IMR-90 (cell line): ENCODE data around the gene B3GNT5. TPM values are rescaled to one million over a fixed set of nuclear protein-coding genes. Genes with fewer than 3 reads are reported as not detected.

Experiments used
- ATAC-seq: fragments of 200-7000 bp; cut with Tn5 transposase; 2 replicates; pipeline ENCODE4 v1.9.1; 2020; ENCODE audit warnings: low read depth, mild to moderate bottlenecking, moderate library complexity
- BruUV-seq: library from RNA; stranded (reverse); fragments of 400-500 nt; replicated peaks from 2 replicates; lab custom pipeline; 2021; lab: Mats Ljungman, UMichigan
- CTCF ChIA-PET: fragments of 300-600 bp; formaldehyde crosslinking; extraction: SDS; loops from one replicate; lab custom pipeline; 2021; ENCODE audit warnings: antibody characterized with exemption; lab: Yijun Ruan, JAX
- POLR2A ChIA-PET: fragments of 300-600 bp; sonication (Branson Sonifier 250); formaldehyde crosslinking; loops from one replicate; lab custom pipeline; 2022; ENCODE audit warnings: antibody characterized with exemption; ENCODE audit not compliant: unreplicated experiment; lab: Charles Lee
- DNase-seq: peaks from one replicate; pipeline ENCODE4 v3.0.0; 2013
- H2AFZ ChIP-seq: replicated peaks from 2 replicates; pipeline ENCODE3; 2013; ENCODE audit warnings: low read length, mild to moderate bottlenecking; ENCODE audit not compliant: poor library complexity
- H2AK5ac ChIP-seq: 2 replicates; pipeline ENCODE4 v1.6.1; 2013; ENCODE audit warnings: low read depth, low read length, inconsistent platforms
- H2AK9ac ChIP-seq: replicated peaks from 2 replicates; pipeline ENCODE3; 2013; ENCODE audit warnings: mild to moderate bottlenecking, low read depth, low read length, moderate library complexity; ENCODE audit not compliant: poor library complexity
- H2BK120ac ChIP-seq: 2 replicates; pipeline ENCODE4 v1.6.1; 2013; ENCODE audit warnings: low read depth, low read length, inconsistent platforms
- H2BK15ac ChIP-seq: 3 replicates; pipeline ENCODE4 v1.6.1; 2013; ENCODE audit warnings: low read depth, low read length, inconsistent platforms
- H2BK20ac ChIP-seq: 2 replicates; pipeline ENCODE4 v1.6.1; 2013; ENCODE audit warnings: low read depth, mild to moderate bottlenecking, inconsistent platforms, low read length, moderate library complexity
- H2BK5ac ChIP-seq: 2 replicates; pipeline ENCODE4 v1.6.1; 2013; ENCODE audit warnings: mild to moderate bottlenecking, low read depth, low read length, inconsistent platforms; ENCODE audit not compliant: poor library complexity, severe bottlenecking
- H3K14ac ChIP-seq: replicated peaks from 2 replicates; pipeline ENCODE4 v1.6.1; 2013; ENCODE audit warnings: low read depth, low read length, inconsistent platforms
- H3K18ac ChIP-seq: 2 replicates; pipeline ENCODE4 v1.6.1; 2013; ENCODE audit warnings: low read depth, low read length, control low read depth
- H3K23ac ChIP-seq: 2 replicates; pipeline ENCODE4 v1.6.1; 2013; ENCODE audit warnings: low read depth, low read length, inconsistent platforms
- H3K27ac ChIP-seq: 2 replicates; pipeline ENCODE4 v1.5.1; 2013; ENCODE audit warnings: mild to moderate bottlenecking, control low read depth, low read length; ENCODE audit not compliant: insufficient read depth
- H3K27me3 ChIP-seq: 2 replicates; pipeline ENCODE4 v1.6.1; 2013; ENCODE audit warnings: low read length; ENCODE audit not compliant: control insufficient read depth, insufficient read depth
- H3K36me3 ChIP-seq: 2 replicates; pipeline ENCODE4 v1.6.1; 2013; ENCODE audit warnings: low read length, mixed read lengths; ENCODE audit not compliant: control insufficient read depth, insufficient read depth
- H3K4ac ChIP-seq: 2 replicates; pipeline ENCODE4 v1.6.1; 2013; ENCODE audit warnings: low read depth, low read length, inconsistent platforms
- H3K4me1 ChIP-seq: 2 replicates; pipeline ENCODE4 v1.6.1; 2013; ENCODE audit warnings: low read length, mixed read lengths; ENCODE audit not compliant: control insufficient read depth, insufficient read depth
- H3K4me2 ChIP-seq: 2 replicates; pipeline ENCODE4 v1.6.1; 2013; ENCODE audit warnings: low read depth, mild to moderate bottlenecking, control low read depth, low read length, moderate library complexity
- H3K4me3 ChIP-seq: 2 replicates; pipeline ENCODE4 v1.5.1; 2013; ENCODE audit warnings: low read depth, mild to moderate bottlenecking, control low read depth, low read length, moderate library complexity; ENCODE audit not compliant: insufficient read depth
- H3K56ac ChIP-seq: 2 replicates; pipeline ENCODE4 v1.6.1; 2013; ENCODE audit warnings: low read length, inconsistent platforms; ENCODE audit not compliant: insufficient read depth; ENCODE audit errors: extremely low read depth
- H3K79me1 ChIP-seq, 2 experiments: 2 replicates each; pipeline ENCODE4 v1.6.1; 2013; ENCODE audit warnings: low read length in 2 of 2, inconsistent platforms in 1 of 2, low read depth in 1 of 2
- H3K9ac ChIP-seq: 2 replicates; pipeline ENCODE4 v1.6.1; 2013; ENCODE audit warnings: low read depth, low read length, control low read depth
- H3K9me1 ChIP-seq: 2 replicates; pipeline ENCODE4 v1.6.1; 2013; ENCODE audit warnings: low read length, inconsistent platforms; ENCODE audit not compliant: insufficient read depth
- H3K9me3 ChIP-seq: 2 replicates; pipeline ENCODE4 v1.6.1; 2013; ENCODE audit warnings: low read length; ENCODE audit not compliant: control insufficient read depth, insufficient read depth
- H4K20me1 ChIP-seq: 2 replicates; pipeline ENCODE4 v1.6.1; 2013; ENCODE audit warnings: low read length, inconsistent platforms; ENCODE audit not compliant: insufficient read depth
- H4K5ac ChIP-seq: 2 replicates; pipeline ENCODE4 v1.6.1; 2013; ENCODE audit warnings: mild to moderate bottlenecking, low read depth, low read length, control low read depth
- H4K8ac ChIP-seq, 2 experiments: 2 replicates each; pipeline ENCODE4 v1.6.1; 2013; ENCODE audit warnings: low read depth in 2 of 2, low read length in 2 of 2, control low read depth in 1 of 2, inconsistent platforms in 1 of 2
- H4K91ac ChIP-seq: 2 replicates; pipeline ENCODE4 v1.6.1; 2013; ENCODE audit warnings: low read depth, low read length, inconsistent platforms; ENCODE audit not compliant: insufficient read depth
- BHLHE40 ChIP-seq: fragments of 150-350 bp; IDR thresholded peaks from 2 replicates; pipeline ENCODE4 v1.6.1; 2016; ENCODE audit warnings: mild to moderate bottlenecking, low read depth, low read length
- CEBPB ChIP-seq: IDR thresholded peaks from 2 replicates; pipeline ENCODE4 v1.6.1; 2012; ENCODE audit warnings: low read depth, low read length, improper control_type of control experiment
- CHD1 ChIP-seq: IDR thresholded peaks from 2 replicates; pipeline ENCODE4 v1.6.1; 2012; ENCODE audit warnings: low read depth, low read length, improper control_type of control experiment
- FOS ChIP-seq: fragments of 150-350 bp; IDR thresholded peaks from 2 replicates; pipeline ENCODE4 v1.6.1; 2016; ENCODE audit warnings: low read depth, low read length
- MAFK ChIP-seq: IDR thresholded peaks from 2 replicates; pipeline ENCODE4 v1.6.1; 2012; ENCODE audit warnings: low read depth, low read length, improper control_type of control experiment
- MAZ ChIP-seq: IDR thresholded peaks from 2 replicates; pipeline ENCODE4 v1.6.1; 2012; ENCODE audit warnings: low read depth, mild to moderate bottlenecking, low read length, improper control_type of control experiment, moderate library complexity, borderline replicate concordance
- MXI1 ChIP-seq: IDR thresholded peaks from 2 replicates; pipeline ENCODE4 v1.6.1; 2012; ENCODE audit warnings: low read depth, mild to moderate bottlenecking, low read length, moderate library complexity, borderline replicate concordance
- NFE2L2 ChIP-seq: fragments of 150-350 bp; IDR thresholded peaks from 2 replicates; pipeline ENCODE4 v1.6.1; 2016; ENCODE audit warnings: low read depth, mild to moderate bottlenecking, low read length
- POLR2A ChIP-seq: IDR thresholded peaks from 2 replicates; pipeline ENCODE4 v1.6.1; 2012; ENCODE audit warnings: mild to moderate bottlenecking, low read depth, low read length
- RAD21 ChIP-seq: IDR thresholded peaks from 2 replicates; pipeline ENCODE4 v1.6.1; 2012; ENCODE audit warnings: low read length, improper control_type of control experiment
- RCOR1 ChIP-seq: IDR thresholded peaks from 2 replicates; pipeline ENCODE4 v1.6.1; 2012; ENCODE audit warnings: mild to moderate bottlenecking, low read length, improper control_type of control experiment; ENCODE audit not compliant: insufficient replicate concordance
- RFX5 ChIP-seq: IDR thresholded peaks from 2 replicates; pipeline ENCODE4 v1.8.0; 2012; ENCODE audit warnings: low read depth, mild to moderate bottlenecking, low read length, moderate library complexity
- SMC3 ChIP-seq: fragments of 150-350 bp; IDR thresholded peaks from 2 replicates; pipeline ENCODE4 v1.6.1; 2016; ENCODE audit warnings: low read depth, mild to moderate bottlenecking, antibody characterized with exemption, low read length, moderate library complexity
- WGBS, 2 experiments: methylation state at CpG; one replicate each; pipeline versions ENCODE4 v1.1.5 to v1.1.7; 2013; ENCODE audit warnings: missing lambda C conversion rate in 2 of 2; ENCODE audit not compliant: insufficient read length in 1 of 2; ENCODE audit errors: extremely low coverage in 2 of 2; 5-methylcytosine and 5-hydroxymethylcytosine counted together
- dilution Hi-C: fragments of 300-500 bp; cut with HindIII; formaldehyde crosslinking; loops from one replicate; pipeline ENCODE4 v1.14.3; 2018; ENCODE audit warnings: low sequenced_read_pairs; ENCODE audit not compliant: unreplicated experiment
- in situ Hi-C: fragments of 300-500 bp; cut with MboI; formaldehyde crosslinking; loops from 3 replicates; pipeline ENCODE4 v1.14.3; 2019; ENCODE audit warnings: low sequenced_read_pairs, inconsistent platforms, mixed read lengths
- intact Hi-C: fragments of 100-400 bp; cut with micrococcal nuclease; formaldehyde crosslinking; loops from 2 replicates; pipeline ENCODE4 v1.10.0; 2022
- polyA plus RNA-seq, 3 experiments: library from polyadenylated mRNA; depleted of rRNA; stranded (reverse); fragments of >200 nt; gene quantifications; 2 replicates each; pipeline ENCODE4 v1.2.3, GENCODE V29; 2012; ENCODE audit warnings: low replicate concordance in 1 of 3
- total RNA-seq: library from RNA; depleted of rRNA; stranded (reverse); fragments of >200 nt; gene quantifications from 2 replicates; pipeline ENCODE4 v1.2.3, GENCODE V29; 2012
- TF ChIP-seq, protein P1 (sequence below): fragments of 150-350 bp; IDR thresholded peaks from 2 replicates; pipeline ENCODE4 v1.6.1; 2017; ENCODE audit warnings: mild to moderate bottlenecking, antibody characterized with exemption, low read length, low read depth
- TF ChIP-seq, protein P2 (sequence below): conservative IDR thresholded peaks from 2 replicates; pipeline ENCODE4 v1.5.1; 2012; ENCODE audit warnings: mild to moderate bottlenecking, low read depth, low read length, improper control_type of control experiment
- TF ChIP-seq, protein P3 (sequence below): fragments of 150-350 bp; IDR thresholded peaks from 2 replicates; pipeline ENCODE4 v1.6.1; 2016; ENCODE audit warnings: low read depth, mild to moderate bottlenecking, low read length, moderate library complexity, borderline replicate concordance

The B3GNT5 gene
- total and polyA plus RNA-seq, 2 of the 4 experiments (the other 2 are of a cell fraction), result 1.6 to 3.4 TPM

DNA sequence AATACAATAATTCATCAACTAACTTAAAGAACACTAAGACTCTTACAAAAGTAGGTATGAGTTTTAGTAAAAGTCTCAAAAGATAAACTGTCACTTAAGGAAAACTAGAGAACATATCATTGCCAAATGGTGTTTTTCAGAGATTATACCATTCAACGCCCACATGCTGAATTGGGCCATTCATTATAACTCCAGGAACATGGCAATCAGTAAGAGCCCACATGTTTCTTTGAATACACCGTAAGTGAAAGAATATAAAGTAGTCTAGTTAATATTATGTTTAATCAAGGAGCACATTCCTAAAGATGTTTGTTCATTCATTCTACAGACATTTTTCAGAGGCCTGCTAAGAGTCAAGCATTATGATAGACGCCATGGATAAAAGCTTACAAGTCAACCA is 22.9 kb downstream of the B3GNT5 start:
- ATAC-seq (no peak), DNase-seq (no peak)
- H3K27ac ChIP-seq, result no peak overlapping the region
- in situ Hi-C loops, result no loop called here
- H3K18ac ChIP-seq, result no peak overlapping the region
- no peaks in the 10 kb centered on the region for H3K9me1 ChIP-seq
- H2BK5ac ChIP-seq, result no peak overlapping the region
- no peaks in the 10 kb centered on the region; the same call in 1 of the 2 replicates for H3K4me1 ChIP-seq
- dilution Hi-C loops, result no loop called here
- no peak overlapping the region for H3K4ac ChIP-seq
- TF ChIP-seq POLR2A (no peak), SMC3 (no peak), FOS (no peak), MXI1 (no peak), MAZ (no peak), NFE2L2 (no peak), RFX5 (no peak), RCOR1 (no peak), CEBPB (no peak), CHD1 (no peak), MAFK (no peak), RAD21 (no peak), BHLHE40 (no peak)
- TF ChIP-seq, protein P1, sequence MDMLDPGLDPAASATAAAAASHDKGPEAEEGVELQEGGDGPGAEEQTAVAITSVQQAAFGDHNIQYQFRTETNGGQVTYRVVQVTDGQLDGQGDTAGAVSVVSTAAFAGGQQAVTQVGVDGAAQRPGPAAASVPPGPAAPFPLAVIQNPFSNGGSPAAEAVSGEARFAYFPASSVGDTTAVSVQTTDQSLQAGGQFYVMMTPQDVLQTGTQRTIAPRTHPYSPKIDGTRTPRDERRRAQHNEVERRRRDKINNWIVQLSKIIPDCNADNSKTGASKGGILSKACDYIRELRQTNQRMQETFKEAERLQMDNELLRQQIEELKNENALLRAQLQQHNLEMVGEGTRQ, result no peak
- TF ChIP-seq, protein P2, sequence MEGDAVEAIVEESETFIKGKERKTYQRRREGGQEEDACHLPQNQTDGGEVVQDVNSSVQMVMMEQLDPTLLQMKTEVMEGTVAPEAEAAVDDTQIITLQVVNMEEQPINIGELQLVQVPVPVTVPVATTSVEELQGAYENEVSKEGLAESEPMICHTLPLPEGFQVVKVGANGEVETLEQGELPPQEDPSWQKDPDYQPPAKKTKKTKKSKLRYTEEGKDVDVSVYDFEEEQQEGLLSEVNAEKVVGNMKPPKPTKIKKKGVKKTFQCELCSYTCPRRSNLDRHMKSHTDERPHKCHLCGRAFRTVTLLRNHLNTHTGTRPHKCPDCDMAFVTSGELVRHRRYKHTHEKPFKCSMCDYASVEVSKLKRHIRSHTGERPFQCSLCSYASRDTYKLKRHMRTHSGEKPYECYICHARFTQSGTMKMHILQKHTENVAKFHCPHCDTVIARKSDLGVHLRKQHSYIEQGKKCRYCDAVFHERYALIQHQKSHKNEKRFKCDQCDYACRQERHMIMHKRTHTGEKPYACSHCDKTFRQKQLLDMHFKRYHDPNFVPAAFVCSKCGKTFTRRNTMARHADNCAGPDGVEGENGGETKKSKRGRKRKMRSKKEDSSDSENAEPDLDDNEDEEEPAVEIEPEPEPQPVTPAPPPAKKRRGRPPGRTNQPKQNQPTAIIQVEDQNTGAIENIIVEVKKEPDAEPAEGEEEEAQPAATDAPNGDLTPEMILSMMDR, result no peak
- TF ChIP-seq, protein P3, sequence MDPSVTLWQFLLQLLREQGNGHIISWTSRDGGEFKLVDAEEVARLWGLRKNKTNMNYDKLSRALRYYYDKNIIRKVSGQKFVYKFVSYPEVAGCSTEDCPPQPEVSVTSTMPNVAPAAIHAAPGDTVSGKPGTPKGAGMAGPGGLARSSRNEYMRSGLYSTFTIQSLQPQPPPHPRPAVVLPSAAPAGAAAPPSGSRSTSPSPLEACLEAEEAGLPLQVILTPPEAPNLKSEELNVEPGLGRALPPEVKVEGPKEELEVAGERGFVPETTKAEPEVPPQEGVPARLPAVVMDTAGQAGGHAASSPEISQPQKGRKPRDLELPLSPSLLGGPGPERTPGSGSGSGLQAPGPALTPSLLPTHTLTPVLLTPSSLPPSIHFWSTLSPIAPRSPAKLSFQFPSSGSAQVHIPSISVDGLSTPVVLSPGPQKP, result no peak
- intact Hi-C loops, result no loop called here
- no peaks in the 10 kb centered on the region for H3K9me3 ChIP-seq
- H2BK20ac ChIP-seq, result no peak overlapping the region
- H3K79me1 ChIP-seq, result no peaks in the 10 kb centered on the region
- no peaks in the 10 kb centered on the region for H3K27me3 ChIP-seq
- no peak overlapping the region for H4K91ac ChIP-seq
- H2AFZ ChIP-seq, result no peak overlapping the region
- no peak overlapping the region for H4K5ac ChIP-seq
- no peak overlapping the region for H3K9ac ChIP-seq
- no peak overlapping the region for H2BK120ac ChIP-seq
- H3K4me2 ChIP-seq, result no peak overlapping the region
- H4K20me1 ChIP-seq, result no peaks in the 10 kb centered on the region
- no peak overlapping the region for H2AK9ac ChIP-seq
- H3K56ac ChIP-seq, result no peak overlapping the region
- no peak overlapping the region for H3K14ac ChIP-seq
- no peak overlapping the region for H3K23ac ChIP-seq
- no TSS peak for BruUV-seq
- H3K4me3 ChIP-seq, result no peak overlapping the region
- no peak overlapping the region for H4K8ac ChIP-seq
- H2AK5ac ChIP-seq, result no peak overlapping the region
- ChIA-PET POLR2A (no interaction called here), CTCF (no interaction called here)
- no CpG with 5 or more reads among the region's 3 CpGs for WGBS, 2 experiments
- H3K36me3 ChIP-seq, result no peaks in the 10 kb centered on the region
- H2BK15ac ChIP-seq, result no peak overlapping the region
